Naive B cell (primary cell): Measurements from ENCODE around the gene CCL7. TPM values are rescaled to one million over a fixed set of nuclear protein-coding genes. Genes with fewer than 3 reads are reported as not detected.

ENCODE experiments used
- polyA plus RNA-seq, 6 donors: library from polyadenylated mRNA; unstranded; fragments of 300-500 nt; fragmentation: Illumina TruSeq; gene quantifications; one replicate each; pipeline ENCODE4 v1.2.3, GENCODE V29; 2021; ENCODE audit warnings: low read depth in 6 of 6

Gene CCL7
- polyA plus RNA-seq, 6 donors from 2014 or later = not detected

Other genes starting within 250 kb of the CCL7 start
- gene CCL2, start 14.9 kb upstream of the CCL7 start, polyA plus RNA-seq = not detected
- not detected for gene CCL11, start 15.5 kb downstream of the CCL7 start, polyA plus RNA-seq
- gene CCL8, start 49.2 kb downstream of the CCL7 start, polyA plus RNA-seq = not detected
- not detected for gene CCL13, start 86.3 kb downstream of the CCL7 start, polyA plus RNA-seq
- gene CCL1, start 93.0 kb downstream of the CCL7 start, polyA plus RNA-seq = not detected